ENCODE measurements around the gene KRT9.

Gene KRT9

DNA sequence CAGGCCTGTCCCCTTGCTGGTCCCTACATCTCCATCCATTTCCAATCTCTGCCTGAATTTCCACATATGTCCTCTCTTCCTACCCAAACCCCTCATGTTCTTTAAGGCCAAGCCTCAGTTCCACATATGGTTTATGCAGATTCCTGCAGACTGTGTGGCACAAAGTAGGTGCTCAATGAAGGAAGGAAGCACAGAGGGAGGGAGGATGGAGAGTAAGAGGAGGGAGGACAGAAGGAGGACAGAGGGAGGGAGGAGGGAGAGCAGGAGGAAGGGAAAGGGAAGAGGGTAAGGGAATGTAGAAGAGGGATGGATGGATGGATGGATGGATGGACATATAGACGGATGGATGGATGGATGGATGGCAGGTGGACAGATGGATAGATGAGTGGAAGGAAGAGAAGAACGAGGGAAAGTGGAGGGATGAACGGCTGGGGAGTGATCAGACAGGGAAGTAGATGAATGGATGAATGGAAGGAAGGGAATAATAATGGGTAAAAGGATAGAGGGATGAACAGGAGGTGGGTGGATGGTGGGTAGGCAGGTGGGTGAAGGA, 22.6 kb upstream of the KRT9 start:
- H3K4me3 ChIP-seq (replicated peaks in 1 of 2; ENCODE audit: low read depth in 2 of 2, low read length in 2 of 2): no peak overlapping the region
- no peak for DNase-seq (ENCODE audit: low read depth in 2 of 2)
- no peak for TF ChIP-seq CTCF (IDR thresholded peaks at IDR 0.05; ENCODE audit: low read depth, low read length)

DNA sequence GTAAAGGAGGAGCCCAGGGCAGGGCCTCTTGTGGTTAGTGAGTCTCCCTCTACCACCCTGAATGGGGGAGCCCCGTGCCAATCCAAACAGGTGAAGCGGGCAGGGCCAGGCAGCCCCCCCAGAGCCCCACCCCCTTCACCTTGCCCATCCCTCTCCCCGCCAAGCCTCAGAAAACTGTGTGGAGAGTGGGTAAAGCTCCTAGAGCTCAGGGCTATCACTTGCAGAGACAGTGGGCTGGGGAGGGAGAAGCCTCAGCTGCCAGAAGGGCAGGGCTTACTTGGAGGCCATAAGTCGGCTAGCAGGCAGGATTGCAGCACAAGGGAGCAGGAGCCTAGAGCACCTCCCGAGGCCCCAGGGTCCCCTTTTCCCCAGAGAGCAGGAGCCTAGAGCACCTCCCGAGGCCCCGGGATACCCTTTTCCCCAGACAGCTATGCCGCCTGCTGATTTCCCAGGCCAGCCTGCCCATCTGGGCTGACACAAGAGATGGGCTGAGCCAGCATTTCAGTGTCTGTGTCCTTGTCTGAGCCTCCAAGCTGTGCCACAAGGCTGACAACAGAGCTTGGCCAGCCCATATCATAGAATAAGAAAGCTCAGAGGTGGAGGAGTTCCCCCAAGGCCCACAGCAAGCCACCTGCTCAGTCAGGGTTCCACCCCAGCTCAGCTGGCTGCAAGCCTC, 21.6 kb upstream of the KRT9 start:
- DNase-seq (ENCODE audit: low read depth in 2 of 2): no peak
- no peak for TF ChIP-seq CTCF (IDR thresholded peaks at IDR 0.05; ENCODE audit: low read depth, low read length)

DNA sequence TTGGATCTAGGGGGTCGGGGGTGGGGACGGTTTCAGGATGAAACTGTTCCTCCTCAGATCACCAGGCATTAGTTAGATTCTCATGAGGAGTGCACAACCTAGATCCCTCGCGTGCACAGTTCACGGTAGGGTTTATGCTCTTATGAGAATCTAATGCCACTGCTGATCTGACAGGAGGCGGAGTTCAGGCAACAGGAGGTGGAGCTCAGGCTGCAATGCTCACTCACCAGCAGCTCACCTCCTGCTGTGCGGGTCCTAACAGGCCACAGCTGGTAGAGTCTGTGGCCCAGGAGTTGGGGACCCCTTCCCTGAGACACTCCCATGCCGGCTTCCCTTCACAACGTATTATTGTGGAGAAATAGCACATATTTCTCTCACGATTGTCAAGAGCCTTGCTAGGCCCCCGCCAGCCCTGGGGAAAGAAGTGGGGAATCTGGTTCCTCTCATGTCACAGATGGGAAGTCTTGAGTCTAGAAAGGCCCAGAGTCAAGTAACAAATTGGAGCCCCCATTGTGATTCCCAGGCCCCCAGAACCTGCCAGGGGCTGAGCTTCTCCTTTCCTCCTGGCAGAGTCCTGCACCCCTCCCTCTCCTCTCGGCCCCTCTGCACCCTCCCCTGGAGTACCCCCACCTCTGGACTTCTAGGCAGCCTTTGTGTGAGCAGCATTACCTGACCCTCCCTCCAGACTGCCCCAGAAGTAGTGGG, 20.9 kb upstream of the KRT9 start:
- no peak for TF ChIP-seq CTCF (IDR thresholded peaks at IDR 0.05; ENCODE audit: low read depth, low read length)
- no peak overlapping the region for H3K4me3 ChIP-seq (replicated peaks in 1 of 2; ENCODE audit: low read depth in 2 of 2, low read length in 2 of 2)
- no peak for DNase-seq (ENCODE audit: low read depth in 2 of 2)

More for the DNA sequence above, 21.6 kb upstream of the KRT9 start:
- no peak overlapping the region for H3K4me3 ChIP-seq (replicated peaks in 1 of 2; ENCODE audit: low read depth in 2 of 2, low read length in 2 of 2)

DNA sequence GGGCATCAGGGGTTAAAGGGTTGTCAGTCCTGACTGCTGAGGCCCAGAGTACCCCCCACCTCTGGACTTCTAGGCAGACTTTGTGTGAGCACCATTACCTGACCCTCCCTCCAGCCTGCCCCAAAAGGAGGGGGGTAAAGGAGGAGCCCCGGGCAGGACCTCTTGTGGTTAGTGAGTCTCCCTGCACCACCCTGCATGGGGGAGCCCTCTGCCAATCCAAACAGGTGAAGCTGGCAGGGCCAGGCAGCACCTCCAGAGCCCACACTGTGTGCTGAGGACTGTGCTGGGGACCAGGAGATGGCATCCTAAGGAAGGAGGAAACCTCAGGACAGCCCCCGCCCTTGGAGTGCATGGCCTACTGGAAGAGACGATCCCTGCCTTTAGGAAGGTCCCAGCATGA, 17.4 kb upstream of the KRT9 start:
- TF ChIP-seq CTCF (IDR thresholded peaks at IDR 0.05; ENCODE audit: low read depth, low read length): no peak
- no peak for DNase-seq (ENCODE audit: low read depth in 2 of 2)
- H3K4me3 ChIP-seq (replicated peaks in 1 of 2; ENCODE audit: low read depth in 2 of 2, low read length in 2 of 2): no peak overlapping the region

DNA sequence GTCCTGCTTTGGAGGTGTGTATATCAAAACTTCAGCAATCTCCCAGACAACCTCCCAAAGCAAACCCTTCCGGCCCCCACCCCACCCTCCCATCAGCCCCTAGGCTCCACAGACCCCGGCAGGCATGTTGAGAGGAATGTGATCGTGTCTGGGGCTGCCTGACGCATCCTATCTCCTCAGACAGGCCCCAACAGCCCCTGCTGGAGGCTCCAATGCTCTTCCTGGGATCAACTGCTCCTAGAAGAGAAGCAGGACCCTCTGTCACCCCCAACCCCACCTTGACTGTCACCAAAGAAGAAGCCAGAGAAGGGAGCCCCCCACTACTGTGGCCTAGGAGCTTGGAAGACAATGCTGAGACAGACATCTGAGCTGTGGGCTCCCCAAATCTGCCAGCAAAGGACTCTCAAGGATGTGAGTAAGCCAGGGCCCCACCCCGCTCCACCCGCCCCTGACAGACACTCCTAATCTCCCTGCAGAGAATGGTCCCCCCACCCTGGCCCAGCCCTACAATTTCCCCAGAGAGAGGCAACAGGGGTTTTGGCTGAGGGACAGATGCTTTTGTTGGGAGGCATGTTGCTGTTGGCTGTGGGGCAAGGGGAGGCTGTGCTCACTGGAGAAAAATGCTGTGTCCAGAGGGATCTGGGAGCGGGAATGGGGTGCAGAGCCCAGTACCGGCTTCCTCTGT, 16.4 kb upstream of the KRT9 start:
- H3K4me3 ChIP-seq (replicated peaks in 1 of 2; ENCODE audit: low read depth in 2 of 2, low read length in 2 of 2): no peak overlapping the region
- no peak for DNase-seq (ENCODE audit: low read depth in 2 of 2)
- TF ChIP-seq CTCF (IDR thresholded peaks at IDR 0.05; ENCODE audit: low read depth, low read length): no peak

- no peak for TF ChIP-seq CTCF (IDR thresholded peaks at IDR 0.05; ENCODE audit: low read depth, low read length)
- no peak within 1 kb of the TSS for H3K4me3 ChIP-seq (replicated peaks in 1 of 2; ENCODE audit: low read depth in 2 of 2, low read length in 2 of 2)
- DNase-seq (ENCODE audit: low read depth in 2 of 2): no peak
Measured at GRCh38 chr17:41586863-41587495, 15.1 kb upstream of the KRT9 start, which contains the start of gene KRT14. KRT14 (minus strand) TSS chr17:41586895; CDS start chr17:41586834, 61 bp downstream.

All from cardiac fibroblast (primary cell).